Astrocyte (in vitro differentiated cells and primary cell): ENCODE data around the gene ADARB2. TPM values are rescaled to one million over a fixed set of nuclear protein-coding genes. Genes with fewer than 3 reads are reported as not detected.

Experiments
- DNase-seq: peaks from one replicate; pipeline ENCODE4 v3.0.0-alpha.2; 2010; ENCODE audit warnings: low read depth
- FAIRE-seq: peaks from 2 replicates; lab custom pipeline; 2011; peaks lifted over from hg19 to GRCh38; lab: Jason Lieb, UNC
- H2AFZ ChIP-seq: 2 replicates; pipeline ENCODE4 v1.6.0; 2012; ENCODE audit warnings: low read depth, low read length, inconsistent platforms
- H3K27ac ChIP-seq: 2 replicates; pipeline ENCODE4 v1.5.1; 2011; ENCODE audit warnings: low read depth, low read length, inconsistent platforms
- H3K27me3 ChIP-seq: 2 replicates; pipeline ENCODE4 v1.6.0; 2011; ENCODE audit warnings: low read length, inconsistent platforms; ENCODE audit not compliant: insufficient read depth
- H3K36me3 ChIP-seq: 2 replicates; pipeline ENCODE4 v1.5.1; 2011; ENCODE audit warnings: low read length, inconsistent platforms; ENCODE audit not compliant: insufficient read depth
- H3K4me1 ChIP-seq: 2 replicates; pipeline ENCODE4 v1.5.1; 2011; ENCODE audit warnings: low read length, inconsistent platforms; ENCODE audit not compliant: insufficient read depth
- H3K4me2 ChIP-seq: 2 replicates; pipeline ENCODE4 v1.6.0; 2012; ENCODE audit warnings: low read length, inconsistent platforms
- H3K4me3 ChIP-seq: 2 replicates; pipeline ENCODE4 v1.5.1; 2011; ENCODE audit warnings: low read depth, mild to moderate bottlenecking, low read length, inconsistent platforms; ENCODE audit not compliant: insufficient read depth
- H3K79me2 ChIP-seq: 2 replicates; pipeline ENCODE4 v1.6.0; 2012; ENCODE audit warnings: mild to moderate bottlenecking, low read length, inconsistent platforms; ENCODE audit not compliant: insufficient read depth
- H3K9ac ChIP-seq: 2 replicates; pipeline ENCODE4 v1.6.0; 2012; ENCODE audit warnings: mild to moderate bottlenecking, low read length, inconsistent platforms
- H3K9me3 ChIP-seq: 2 replicates; pipeline ENCODE4 v1.5.1; 2012; ENCODE audit warnings: low read depth, mild to moderate bottlenecking, low read length, inconsistent platforms; ENCODE audit not compliant: insufficient read depth
- H4K20me1 ChIP-seq: 2 replicates; pipeline ENCODE4 v1.6.0; 2012; ENCODE audit warnings: low read length, inconsistent platforms; ENCODE audit not compliant: insufficient read depth
- H3K27ac Mint-ChIP-seq: one replicate; pipeline ENCODE4 v1.8.0; 2021; ENCODE audit warnings: mild to moderate bottlenecking, mixed read lengths; ENCODE audit not compliant: unreplicated experiment
- H3K27me3 Mint-ChIP-seq: one replicate; pipeline ENCODE4 v1.8.0; 2021; ENCODE audit warnings: low read depth, mixed read lengths; ENCODE audit not compliant: unreplicated experiment
- H3K36me3 Mint-ChIP-seq: one replicate; pipeline ENCODE4 v1.8.0; 2021; ENCODE audit warnings: low read depth, mixed read lengths; ENCODE audit not compliant: unreplicated experiment
- H3K4me1 Mint-ChIP-seq: one replicate; pipeline ENCODE4 v1.8.0; 2021; ENCODE audit warnings: low read depth, mixed read lengths; ENCODE audit not compliant: unreplicated experiment
- H3K4me3 Mint-ChIP-seq: one replicate; pipeline ENCODE4 v1.8.0; 2021; ENCODE audit warnings: mild to moderate bottlenecking, moderate library complexity, mixed read lengths; ENCODE audit not compliant: unreplicated experiment
- H3K9me3 Mint-ChIP-seq: one replicate; pipeline ENCODE4 v1.8.0; 2021; ENCODE audit warnings: mild to moderate bottlenecking, mixed read lengths; ENCODE audit not compliant: unreplicated experiment
- EZH2 ChIP-seq: IDR thresholded peaks from 2 replicates; pipeline ENCODE4 v1.6.1; 2012; ENCODE audit warnings: mild to moderate bottlenecking, low read length, inconsistent platforms; ENCODE audit not compliant: insufficient read depth
- total RNA-seq: library from RNA; stranded (reverse); gene quantifications from 2 replicates; pipeline ENCODE4 v1.2.1, GENCODE V29; 2021
- TF ChIP-seq, protein P1 (sequence below): IDR thresholded peaks from 2 replicates; pipeline ENCODE4 v1.5.1; 2011; ENCODE audit warnings: low read depth, mild to moderate bottlenecking, inconsistent platforms, low read length, moderate library complexity; ENCODE audit not compliant: insufficient read depth

The ADARB2 gene
- total RNA-seq, 1 donor from 2014 or later = 0.18 TPM

DNA sequence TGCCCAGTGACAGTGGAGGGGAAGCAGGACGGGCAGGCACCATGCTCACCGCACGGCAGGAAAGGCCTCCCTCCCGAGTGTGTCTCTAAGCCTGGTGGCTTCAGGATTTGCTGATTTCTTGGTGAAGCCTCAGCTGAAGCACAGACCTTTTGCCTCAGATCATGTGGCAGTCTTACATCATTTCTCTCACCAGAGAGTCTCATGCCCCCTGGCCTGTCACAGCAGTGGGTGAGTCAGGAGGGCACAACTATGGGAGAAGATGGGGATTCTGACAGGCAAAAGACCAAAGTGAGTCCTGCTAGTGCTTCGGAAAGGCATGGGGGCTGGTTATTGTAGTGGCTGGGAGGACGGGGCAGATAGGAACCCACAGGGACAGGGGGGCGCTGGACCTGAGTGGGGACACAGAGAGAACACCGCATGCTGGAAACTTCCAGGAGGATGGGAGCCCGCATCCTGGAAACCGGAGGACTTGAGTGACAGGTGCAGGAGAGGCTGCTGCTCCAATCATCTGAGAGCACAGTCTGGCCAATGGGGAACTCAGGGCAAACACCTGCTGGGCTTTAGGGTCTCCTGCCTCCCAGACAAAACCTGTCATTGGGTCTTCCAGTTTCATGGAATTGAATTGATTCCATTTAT, 166.8 kb downstream of the ADARB2 start:
- Histone ChIP-seq H3K4me3 (no peak overlapping the region), H3K36me3 (no peaks in the 10 kb centered on the region), H3K27ac (no peak overlapping the region), H3K9me3 (peaks cover 13% of the 10 kb centered on the region), H3K4me2 (no peak overlapping the region), H3K27me3 (no peaks in the 10 kb centered on the region), H3K4me1 (no peaks in the 10 kb centered on the region), H4K20me1 (no peaks in the 10 kb centered on the region), H3K79me2 (no peaks in the 10 kb centered on the region), H2AFZ (no peak overlapping the region), H3K9ac (no peak overlapping the region)
- no peaks in the 10 kb centered on the region for H3K4me1 Mint-ChIP-seq
- H3K4me3 Mint-ChIP-seq = no peak overlapping the region
- TF ChIP-seq EZH2 = no peak
- TF ChIP-seq, protein P1, sequence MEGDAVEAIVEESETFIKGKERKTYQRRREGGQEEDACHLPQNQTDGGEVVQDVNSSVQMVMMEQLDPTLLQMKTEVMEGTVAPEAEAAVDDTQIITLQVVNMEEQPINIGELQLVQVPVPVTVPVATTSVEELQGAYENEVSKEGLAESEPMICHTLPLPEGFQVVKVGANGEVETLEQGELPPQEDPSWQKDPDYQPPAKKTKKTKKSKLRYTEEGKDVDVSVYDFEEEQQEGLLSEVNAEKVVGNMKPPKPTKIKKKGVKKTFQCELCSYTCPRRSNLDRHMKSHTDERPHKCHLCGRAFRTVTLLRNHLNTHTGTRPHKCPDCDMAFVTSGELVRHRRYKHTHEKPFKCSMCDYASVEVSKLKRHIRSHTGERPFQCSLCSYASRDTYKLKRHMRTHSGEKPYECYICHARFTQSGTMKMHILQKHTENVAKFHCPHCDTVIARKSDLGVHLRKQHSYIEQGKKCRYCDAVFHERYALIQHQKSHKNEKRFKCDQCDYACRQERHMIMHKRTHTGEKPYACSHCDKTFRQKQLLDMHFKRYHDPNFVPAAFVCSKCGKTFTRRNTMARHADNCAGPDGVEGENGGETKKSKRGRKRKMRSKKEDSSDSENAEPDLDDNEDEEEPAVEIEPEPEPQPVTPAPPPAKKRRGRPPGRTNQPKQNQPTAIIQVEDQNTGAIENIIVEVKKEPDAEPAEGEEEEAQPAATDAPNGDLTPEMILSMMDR = no peak
- no peaks in the 10 kb centered on the region for H3K36me3 Mint-ChIP-seq
- H3K9me3 Mint-ChIP-seq = no peaks in the 10 kb centered on the region
- DNase-seq (no peak), FAIRE-seq (no peak)
- H3K27me3 Mint-ChIP-seq = peaks cover 57% of the 10 kb centered on the region
- peak overlapping the region; percentile 14 for H3K27ac Mint-ChIP-seq

DNA sequence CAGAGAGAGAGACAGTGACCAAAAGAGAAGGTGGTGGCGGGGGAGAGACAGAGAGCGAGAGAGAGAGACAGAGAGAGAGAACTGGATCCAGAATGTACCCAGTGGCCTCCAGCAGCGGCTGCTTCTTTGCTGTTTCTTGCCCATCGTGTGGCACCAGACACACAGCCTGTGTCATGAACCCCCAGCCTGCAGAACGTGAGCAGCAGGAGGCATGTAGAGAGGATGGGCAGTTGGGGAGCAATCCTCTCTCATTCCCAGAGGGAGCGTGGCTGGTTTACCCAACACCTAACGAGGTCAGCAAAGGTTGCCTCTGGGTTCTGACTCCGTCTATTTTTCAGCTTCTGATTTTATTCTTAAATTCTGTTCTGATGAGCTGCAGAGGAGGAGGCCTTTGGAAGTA, 168.1 kb downstream of the ADARB2 start:
- FAIRE-seq (no peak), DNase-seq (no peak)
- Histone ChIP-seq H2AFZ (no peak overlapping the region), H3K36me3 (no peaks in the 10 kb centered on the region), H3K4me1 (no peaks in the 10 kb centered on the region), H3K9ac (no peak overlapping the region), H4K20me1 (no peaks in the 10 kb centered on the region), H3K4me2 (no peak overlapping the region), H3K27me3 (no peaks in the 10 kb centered on the region), H3K79me2 (no peaks in the 10 kb centered on the region), H3K27ac (no peak overlapping the region), H3K9me3 (peaks cover 11% of the 10 kb centered on the region), H3K4me3 (no peak overlapping the region)
- Mint-ChIP-seq H3K27ac (no peak overlapping the region), H3K36me3 (no peaks in the 10 kb centered on the region), H3K27me3 (peaks cover 57% of the 10 kb centered on the region), H3K4me1 (no peaks in the 10 kb centered on the region), H3K9me3 (no peaks in the 10 kb centered on the region), H3K4me3 (no peak overlapping the region)
- TF ChIP-seq EZH2 = no peak
- TF ChIP-seq, protein P1 = no peak

DNA sequence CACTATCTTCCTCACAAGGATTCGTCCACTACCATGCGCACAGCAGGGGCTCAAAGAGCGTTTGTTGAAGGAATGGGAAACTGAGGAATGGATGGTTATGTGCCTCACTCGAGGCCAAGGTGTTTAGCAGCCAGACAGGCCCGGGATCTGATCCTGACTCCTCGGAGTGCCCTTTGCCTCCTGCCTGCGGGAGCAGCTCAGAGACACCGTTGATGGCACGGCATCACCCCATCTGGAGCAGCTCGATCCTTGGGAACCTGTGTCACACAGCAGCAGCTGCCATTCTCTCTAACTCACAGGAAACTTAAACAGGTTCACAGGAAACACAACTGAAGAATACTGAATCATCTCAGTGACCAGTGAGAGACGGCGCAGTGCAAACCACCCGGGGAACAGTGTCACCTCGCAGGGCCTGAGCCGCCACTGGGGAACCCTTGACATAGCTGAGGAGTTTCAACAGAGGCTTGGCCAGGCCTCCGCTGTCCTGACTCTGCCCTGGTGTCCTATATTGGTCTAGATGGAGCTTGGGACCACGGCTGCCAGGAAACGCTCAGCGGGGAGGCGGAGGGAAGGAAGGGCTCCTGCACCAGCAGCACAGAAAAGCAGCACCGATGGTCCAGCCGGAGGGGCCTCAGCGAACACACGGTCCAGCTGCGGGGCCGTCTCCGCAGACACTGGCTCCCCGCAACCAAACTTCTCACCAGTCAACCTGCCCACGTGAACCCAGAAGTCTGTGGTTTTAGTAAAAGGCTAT, 169.4 kb downstream of the ADARB2 start:
- Histone ChIP-seq H3K9ac (no peak overlapping the region), H3K27ac (no peak overlapping the region), H4K20me1 (no peaks in the 10 kb centered on the region), H3K79me2 (no peaks in the 10 kb centered on the region), H2AFZ (no peak overlapping the region), H3K4me3 (no peak overlapping the region), H3K36me3 (no peaks in the 10 kb centered on the region), H3K4me1 (no peaks in the 10 kb centered on the region), H3K4me2 (no peak overlapping the region), H3K27me3 (no peaks in the 10 kb centered on the region), H3K9me3 (peaks cover 14% of the 10 kb centered on the region)
- H3K27me3 Mint-ChIP-seq = peaks cover 51% of the 10 kb centered on the region
- FAIRE-seq = no peak
- no peak for DNase-seq
- H3K4me1 Mint-ChIP-seq = no peaks in the 10 kb centered on the region
- H3K36me3 Mint-ChIP-seq = no peaks in the 10 kb centered on the region
- H3K9me3 Mint-ChIP-seq = no peaks in the 10 kb centered on the region
- H3K4me3 Mint-ChIP-seq = no peak overlapping the region
- TF ChIP-seq EZH2 = no peak
- TF ChIP-seq, protein P1 = no peak
- no peak overlapping the region for H3K27ac Mint-ChIP-seq
